ENCODE data around the gene SWI5.

The SWI5 gene

GRCh38 chr9:128304971-128305288 is 28.9 kb downstream of the SWI5 start:
- no peak for TF ChIP-seq EZH2 (IDR thresholded peaks at IDR 0.05; ENCODE audit: borderline replicate concordance, low read length)
- TF ChIP-seq CTCF (IDR thresholded peaks at IDR 0.05; ENCODE audit: low read length), result no peak
- Histone ChIP-seq H3K27ac (ENCODE audit: low read depth, low read length, poor library complexity, severe bottlenecking) (no peak overlapping the region), H3K9me3 (ENCODE audit: low read length) (no peaks in the 10 kb centered on the region), H3K4me3 (ENCODE audit: low read depth, low read length, poor library complexity, severe bottlenecking) (no peak overlapping the region), H4K20me1 (ENCODE audit: insufficient read depth, low read length) (no peaks in the 10 kb centered on the region), H3K79me2 (ENCODE audit: insufficient read depth, low read length) (no peaks in the 10 kb centered on the region), H3K9ac (ENCODE audit: low read length) (no peak overlapping the region), H3F3A (ENCODE audit: insufficient read depth, low read length) (no peaks in the 10 kb centered on the region), H3K36me3 (ENCODE audit: insufficient read depth, low read length) (peaks cover 23% of the 10 kb centered on the region), H2AFZ (ENCODE audit: low read length) (no peak overlapping the region), H3K4me2 (ENCODE audit: low read length) (no peak overlapping the region), H3K27me3 (ENCODE audit: insufficient read depth, low read length) (no peaks in the 10 kb centered on the region), H3K9me2 (ENCODE audit: low read depth, low read length) (no peaks in the 10 kb centered on the region), H3K4me1 (ENCODE audit: insufficient read depth, low read length, severe bottlenecking) (no peaks in the 10 kb centered on the region)

- H3K9me3 ChIP-seq (ENCODE audit: low read length), result no peaks in the 10 kb centered on the region
- TF ChIP-seq EZH2 (IDR thresholded peaks at IDR 0.05; ENCODE audit: borderline replicate concordance, low read length) (no peak), CTCF (IDR thresholded peaks at IDR 0.05; ENCODE audit: low read length) (no peak)
- H3K4me2 ChIP-seq (ENCODE audit: low read length), result no peak overlapping the region
- H3K27me3 ChIP-seq (ENCODE audit: insufficient read depth, low read length), result no peaks in the 10 kb centered on the region
- no peak overlapping the region for H3K9ac ChIP-seq (ENCODE audit: low read length)
- H2AFZ ChIP-seq (ENCODE audit: low read length), result no peak overlapping the region
- no peaks in the 10 kb centered on the region for H3K9me2 ChIP-seq (ENCODE audit: low read depth, low read length)
- no peaks in the 10 kb centered on the region for H4K20me1 ChIP-seq (ENCODE audit: insufficient read depth, low read length)
- H3K4me1 ChIP-seq (ENCODE audit: insufficient read depth, low read length, severe bottlenecking), result no peaks in the 10 kb centered on the region
- H3F3A ChIP-seq (ENCODE audit: insufficient read depth, low read length), result no peaks in the 10 kb centered on the region
- H3K79me2 ChIP-seq (ENCODE audit: insufficient read depth, low read length), result no peaks in the 10 kb centered on the region
- H3K36me3 ChIP-seq (ENCODE audit: insufficient read depth, low read length), result peaks cover 48% of the 10 kb centered on the region
- H3K27ac ChIP-seq (ENCODE audit: low read depth, low read length, poor library complexity, severe bottlenecking), result no peak overlapping the region
- no peak overlapping the region for H3K4me3 ChIP-seq (ENCODE audit: low read depth, low read length, poor library complexity, severe bottlenecking)
Measured at GRCh38 chr9:128309551-128309950, 33.5 kb downstream of the SWI5 start.

- Histone ChIP-seq H3K9me2 (ENCODE audit: low read depth, low read length) (no peaks in the 10 kb centered on the region), H2AFZ (ENCODE audit: low read length) (no peak overlapping the region), H3K4me3 (ENCODE audit: low read depth, low read length, poor library complexity, severe bottlenecking) (no peak overlapping the region), H3K4me1 (ENCODE audit: insufficient read depth, low read length, severe bottlenecking) (no peaks in the 10 kb centered on the region), H3K36me3 (ENCODE audit: insufficient read depth, low read length) (peaks cover 55% of the 10 kb centered on the region), H3K4me2 (ENCODE audit: low read length) (no peak overlapping the region), H3K27ac (ENCODE audit: low read depth, low read length, poor library complexity, severe bottlenecking) (no peak overlapping the region), H3F3A (ENCODE audit: insufficient read depth, low read length) (no peaks in the 10 kb centered on the region), H3K79me2 (ENCODE audit: insufficient read depth, low read length) (no peaks in the 10 kb centered on the region), H3K9me3 (ENCODE audit: low read length) (no peaks in the 10 kb centered on the region), H3K9ac (ENCODE audit: low read length) (no peak overlapping the region), H4K20me1 (ENCODE audit: insufficient read depth, low read length) (no peaks in the 10 kb centered on the region), H3K27me3 (ENCODE audit: insufficient read depth, low read length) (no peaks in the 10 kb centered on the region)
- TF ChIP-seq EZH2 (IDR thresholded peaks at IDR 0.05; ENCODE audit: borderline replicate concordance, low read length) (no peak), CTCF (IDR thresholded peaks at IDR 0.05; ENCODE audit: low read length) (no peak)
Measured at GRCh38 chr9:128310461-128310860, 34.4 kb downstream of the SWI5 start.
